ENCODE data around the gene MPV17L2.

DNA sequence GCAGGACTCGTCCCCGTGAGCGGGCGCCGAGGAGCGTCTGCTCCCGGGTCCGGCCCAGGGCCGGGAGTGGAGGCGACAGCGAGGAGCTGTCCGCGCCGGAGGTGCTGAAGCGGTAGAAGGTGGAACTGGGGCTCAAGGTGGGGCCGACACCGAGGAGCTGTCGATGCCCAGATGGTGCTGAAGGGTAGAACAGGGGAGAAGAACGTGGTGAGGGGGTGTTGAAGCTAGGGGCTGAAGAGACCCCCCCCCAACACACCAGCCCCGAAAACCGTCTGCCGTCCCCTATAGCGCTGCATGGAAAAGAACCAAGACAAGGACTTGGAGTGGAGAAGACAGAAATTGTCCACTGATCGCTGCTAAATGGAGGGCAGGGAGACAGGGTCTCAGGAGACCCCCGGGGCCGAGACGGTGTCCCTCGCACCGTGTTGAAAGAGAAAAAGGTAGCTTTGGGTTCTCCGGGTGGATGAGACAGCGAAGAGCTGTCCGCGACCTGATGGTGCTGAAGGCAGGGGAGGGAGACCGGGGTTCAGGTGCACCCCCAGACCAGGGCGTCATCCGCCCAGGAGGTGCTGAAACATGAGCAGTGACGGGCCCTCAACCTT lies 40.3 kb downstream of the MPV17L2 start:
- TF ChIP-seq, protein P1, sequence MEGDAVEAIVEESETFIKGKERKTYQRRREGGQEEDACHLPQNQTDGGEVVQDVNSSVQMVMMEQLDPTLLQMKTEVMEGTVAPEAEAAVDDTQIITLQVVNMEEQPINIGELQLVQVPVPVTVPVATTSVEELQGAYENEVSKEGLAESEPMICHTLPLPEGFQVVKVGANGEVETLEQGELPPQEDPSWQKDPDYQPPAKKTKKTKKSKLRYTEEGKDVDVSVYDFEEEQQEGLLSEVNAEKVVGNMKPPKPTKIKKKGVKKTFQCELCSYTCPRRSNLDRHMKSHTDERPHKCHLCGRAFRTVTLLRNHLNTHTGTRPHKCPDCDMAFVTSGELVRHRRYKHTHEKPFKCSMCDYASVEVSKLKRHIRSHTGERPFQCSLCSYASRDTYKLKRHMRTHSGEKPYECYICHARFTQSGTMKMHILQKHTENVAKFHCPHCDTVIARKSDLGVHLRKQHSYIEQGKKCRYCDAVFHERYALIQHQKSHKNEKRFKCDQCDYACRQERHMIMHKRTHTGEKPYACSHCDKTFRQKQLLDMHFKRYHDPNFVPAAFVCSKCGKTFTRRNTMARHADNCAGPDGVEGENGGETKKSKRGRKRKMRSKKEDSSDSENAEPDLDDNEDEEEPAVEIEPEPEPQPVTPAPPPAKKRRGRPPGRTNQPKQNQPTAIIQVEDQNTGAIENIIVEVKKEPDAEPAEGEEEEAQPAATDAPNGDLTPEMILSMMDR (IDR thresholded peaks at IDR 0.05): no peak
- TF ChIP-seq ZFX (IDR thresholded peaks at IDR 0.05; ENCODE audit: borderline replicate concordance): no peak

All from 22Rv1 (cell line).